B cell (primary cell): ENCODE measurements around the gene HOXD12. TPM values are rescaled to one million over a fixed set of nuclear protein-coding genes. Genes with fewer than 3 reads are reported as not detected.

ENCODE experiments used
- ATAC-seq: fragments of 200-7000 bp; cut with Tn5 transposase; one replicate; pipeline ENCODE4 v1.10.0; 2021; ENCODE audit warnings: low read depth, mild to moderate bottlenecking, moderate number of reproducible peaks, moderate library complexity
- CTCF ChIA-PET: fragments of 350-600 bp; sonication (Branson Sonifier 250); formaldehyde crosslinking; loops from one replicate; lab custom pipeline; 2021; ENCODE audit warnings: antibody characterized with exemption, inconsistent platforms; lab: Charles Lee
- POLR2A ChIA-PET: fragments of 350-600 bp; sonication (Branson Sonifier 250); formaldehyde crosslinking; loops from one replicate; lab custom pipeline; 2021; ENCODE audit warnings: antibody characterized with exemption; lab: Charles Lee
- DNase-seq: peaks from one replicate; pipeline ENCODE4 v3.0.0; 2013
- H2AFZ ChIP-seq: 2 replicates; pipeline ENCODE4 v1.6.1; 2012; ENCODE audit warnings: mild to moderate bottlenecking, low read depth, low read length; ENCODE audit not compliant: insufficient read depth, poor library complexity, severe bottlenecking
- H3K27ac ChIP-seq, 2 donors: 1 replicate in 1 of 2; 2 replicates in 1 of 2; pipeline ENCODE4 v1.5.1; 2012 to 2013; ENCODE audit warnings: low read length in 2 of 2, mild to moderate bottlenecking in 2 of 2, moderate library complexity in 1 of 2
- H3K27me3 ChIP-seq, 4 experiments: fragments of 200-600 bp in 1 of 4; sonication (generic) in 1 of 4; replicated peaks in 1 of 4; 1 replicate in 2 of 4; 2 replicates in 2 of 4; pipeline versions ENCODE4 v1.6.1 to v1.7.0; 2013 to 2016; ENCODE audit warnings: low read length in 3 of 4, mild to moderate bottlenecking in 2 of 4, mixed read lengths in 1 of 4, moderate library complexity in 1 of 4; ENCODE audit not compliant: insufficient read depth in 4 of 4, control insufficient read depth in 3 of 4; ENCODE audit errors: control extremely low read depth in 1 of 4
- H3K36me3 ChIP-seq, 2 experiments: replicated peaks in 1 of 2; 1 replicate in 1 of 2; 2 replicates in 1 of 2; pipeline versions ENCODE4 v1.6.1 to v1.7.1; 2013; ENCODE audit warnings: low read length in 1 of 2; ENCODE audit not compliant: insufficient read depth in 2 of 2, control insufficient read depth in 1 of 2; ENCODE audit errors: control extremely low read depth in 1 of 2, extremely low read depth in 1 of 2
- H3K4me1 ChIP-seq, 2 donors: fragments of 200-600 bp in 1 of 2; sonication (generic) in 1 of 2; 1 replicate in 1 of 2; 2 replicates in 1 of 2; pipeline versions ENCODE4 v1.5.1 to v1.6.1; 2013 to 2017; ENCODE audit warnings: low read length in 2 of 2; ENCODE audit not compliant: control insufficient read depth in 2 of 2, insufficient read depth in 2 of 2
- H3K4me2 ChIP-seq: replicated peaks from 2 replicates; pipeline ENCODE3; 2012; ENCODE audit warnings: mild to moderate bottlenecking, low read depth, low read length; ENCODE audit not compliant: poor library complexity, severe bottlenecking
- H3K4me3 ChIP-seq, 5 experiments: fragments of 200-600 bp in 1 of 5; sonication (generic) in 1 of 5; 1 replicate in 3 of 5; 2 replicates in 2 of 5; pipeline versions ENCODE4 v1.5.1 to v1.7.0; 2011 to 2016; ENCODE audit warnings: low read length in 4 of 5, mild to moderate bottlenecking in 4 of 5, low read depth in 2 of 5, control low read depth in 1 of 5, moderate library complexity in 1 of 5; ENCODE audit not compliant: insufficient read depth in 1 of 5; ENCODE audit errors: control extremely low read depth in 1 of 5, extremely low read depth in 1 of 5
- H3K79me2 ChIP-seq: fragments of 200-600 bp; sonication (generic); one replicate; pipeline ENCODE4 v1.6.0; 2016; ENCODE audit warnings: low read length; ENCODE audit not compliant: control insufficient read depth, insufficient read depth
- H3K9ac ChIP-seq: fragments of 200-600 bp; sonication (generic); 2 replicates; pipeline ENCODE4 v1.6.1; 2017; ENCODE audit warnings: mild to moderate bottlenecking, low read length, moderate library complexity
- H3K9me3 ChIP-seq, 3 donors: one replicate each; pipeline versions ENCODE4 v1.6.1 to v1.7.1; 2013; ENCODE audit warnings: low read length in 2 of 3; ENCODE audit not compliant: control insufficient read depth in 2 of 3, insufficient read depth in 1 of 3; ENCODE audit errors: control extremely low read depth in 1 of 3
- H4K20me1 ChIP-seq: 2 replicates; pipeline ENCODE4 v1.6.0; 2012; ENCODE audit warnings: mild to moderate bottlenecking, low read length; ENCODE audit not compliant: insufficient read depth, control insufficient read depth, poor library complexity, severe bottlenecking
- H3K27ac Mint-ChIP-seq: one replicate; pipeline ENCODE4 v1.8.0; 2021; ENCODE audit warnings: mixed read lengths
- H3K27me3 Mint-ChIP-seq: one replicate; pipeline ENCODE4 v1.8.0; 2021; ENCODE audit warnings: mixed read lengths
- H3K4me1 Mint-ChIP-seq: one replicate; pipeline ENCODE4 v1.8.0; 2021; ENCODE audit warnings: mixed read lengths
- H3K4me3 Mint-ChIP-seq: one replicate; pipeline ENCODE4 v1.8.0; 2021; ENCODE audit warnings: mixed read lengths
- H3K9me3 Mint-ChIP-seq: one replicate; pipeline ENCODE4 v1.8.0; 2022; ENCODE audit warnings: mixed read lengths; ENCODE audit not compliant: insufficient read depth
- EZH2 ChIP-seq: IDR thresholded peaks from 2 replicates; pipeline ENCODE4 v1.6.1; 2012; ENCODE audit warnings: borderline replicate concordance, low read depth, mild to moderate bottlenecking, moderate library complexity, low read length; ENCODE audit not compliant: insufficient read depth, poor library complexity, severe bottlenecking
- WGBS: methylation state at CpG from one replicate; pipeline ENCODE4 v1.1.5; 2013; ENCODE audit warnings: missing lambda C conversion rate; ENCODE audit not compliant: insufficient coverage; 5-methylcytosine and 5-hydroxymethylcytosine counted together
- intact Hi-C: fragments of 100-400 bp; cut with micrococcal nuclease; formaldehyde crosslinking; loops from one replicate; pipeline ENCODE4 v1.10.0; 2022
- polyA plus RNA-seq: library from polyadenylated mRNA; depleted of rRNA; stranded (reverse); fragments of >200 nt; gene quantifications from 2 replicates; pipeline ENCODE4 v1.2.3, GENCODE V29; 2012
- total RNA-seq, 2 donors: library from RNA; stranded (reverse); fragments of 120-200 nt in 1 of 2; gene quantifications; 1 replicate in 1 of 2; 2 replicates in 1 of 2; pipeline versions ENCODE4 v1.2.3 to v1.2.4, GENCODE V29; 2013 to 2022
- TF ChIP-seq, protein P1 (sequence below): fragments of 200-600 bp; IDR thresholded peaks from one replicate; pipeline ENCODE4 v1.8.0; 2022; ENCODE audit warnings: antibody characterized with exemption, mild to moderate bottlenecking

Gene HOXD12
- total and polyA plus RNA-seq, 2 donors (not counting 1 experiment from before 2014, with no cell fraction given) = not detected

- H3K27me3 Mint-ChIP-seq = peaks cover 84% of the 10 kb centered on the region
- no peak for DNase-seq
- no peak overlapping the region for H3K27ac ChIP-seq
- H3K9ac ChIP-seq = no peak overlapping the region
- intact Hi-C loops = no loop called here
- POLR2A ChIA-PET = no interaction called here
- H3K9me3 Mint-ChIP-seq = no peaks in the 10 kb centered on the region
- H3K79me2 ChIP-seq = no peaks in the 10 kb centered on the region
- no peak overlapping the region for H2AFZ ChIP-seq
- CTCF ChIA-PET = no interaction called here
- H3K4me1 Mint-ChIP-seq = peaks cover 33% of the 10 kb centered on the region
- peaks cover 0 to 22% (median 6%) of the 10 kb centered on the region in 3 donors for H3K9me3 ChIP-seq
- no peak overlapping the region for H3K4me2 ChIP-seq
- H3K4me1 ChIP-seq = peaks cover 21 to 51% of the 10 kb centered on the region in 2 donors
- H3K27ac Mint-ChIP-seq = peak overlapping the region; percentile 15
- no peaks in the 10 kb centered on the region for H4K20me1 ChIP-seq
- TF ChIP-seq EZH2 = no peak
- TF ChIP-seq, protein P1, sequence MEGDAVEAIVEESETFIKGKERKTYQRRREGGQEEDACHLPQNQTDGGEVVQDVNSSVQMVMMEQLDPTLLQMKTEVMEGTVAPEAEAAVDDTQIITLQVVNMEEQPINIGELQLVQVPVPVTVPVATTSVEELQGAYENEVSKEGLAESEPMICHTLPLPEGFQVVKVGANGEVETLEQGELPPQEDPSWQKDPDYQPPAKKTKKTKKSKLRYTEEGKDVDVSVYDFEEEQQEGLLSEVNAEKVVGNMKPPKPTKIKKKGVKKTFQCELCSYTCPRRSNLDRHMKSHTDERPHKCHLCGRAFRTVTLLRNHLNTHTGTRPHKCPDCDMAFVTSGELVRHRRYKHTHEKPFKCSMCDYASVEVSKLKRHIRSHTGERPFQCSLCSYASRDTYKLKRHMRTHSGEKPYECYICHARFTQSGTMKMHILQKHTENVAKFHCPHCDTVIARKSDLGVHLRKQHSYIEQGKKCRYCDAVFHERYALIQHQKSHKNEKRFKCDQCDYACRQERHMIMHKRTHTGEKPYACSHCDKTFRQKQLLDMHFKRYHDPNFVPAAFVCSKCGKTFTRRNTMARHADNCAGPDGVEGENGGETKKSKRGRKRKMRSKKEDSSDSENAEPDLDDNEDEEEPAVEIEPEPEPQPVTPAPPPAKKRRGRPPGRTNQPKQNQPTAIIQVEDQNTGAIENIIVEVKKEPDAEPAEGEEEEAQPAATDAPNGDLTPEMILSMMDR = no peak
- peaks cover 0 to 88% (median 84%) of the 10 kb centered on the region in 4 experiments for H3K27me3 ChIP-seq
- no peak for ATAC-seq
- no peak overlapping the region for H3K4me3 Mint-ChIP-seq
- H3K4me3 ChIP-seq = no peak overlapping the region
- H3K36me3 ChIP-seq = no peaks in the 10 kb centered on the region
Observed at GRCh38 chr2:176135035-176135440, 35.4 kb downstream of the HOXD12 start.

GRCh38 chr2:176136374-176137251 is 37.0 kb downstream of the HOXD12 start:
- peak overlapping the region; percentile 43 for H3K4me2 ChIP-seq
- Mint-ChIP-seq H3K9me3 (no peaks in the 10 kb centered on the region), H3K4me1 (peaks cover 33% of the 10 kb centered on the region), H3K27ac (no peak overlapping the region), H3K27me3 (peaks cover 84% of the 10 kb centered on the region), H3K4me3 (peak overlapping the region; percentile 49)
- 6% methylated on average over 61 of the region's 71 CpGs for WGBS
- no peaks in the 10 kb centered on the region for H4K20me1 ChIP-seq
- peak; percentile 33 for DNase-seq
- intact Hi-C loops = no loop called here
- no peak for ATAC-seq
- ChIA-PET POLR2A (no interaction called here), CTCF (interaction anchor here (1.3 kb wide), 1 partner anchor 17 kb away, joined by 3 read pairs; no protein-coding TSS in a partner anchor)
- no peak overlapping the region for H3K4me3 ChIP-seq
- H3K36me3 ChIP-seq = no peaks in the 10 kb centered on the region
- H3K9me3 ChIP-seq = peaks cover 0 to 33% (median 6%) of the 10 kb centered on the region in 3 donors
- H3K9ac ChIP-seq = no peak overlapping the region
- no peaks in the 10 kb centered on the region for H3K79me2 ChIP-seq
- H3K4me1 ChIP-seq = peaks cover 27 to 48% of the 10 kb centered on the region in 2 donors
- H2AFZ ChIP-seq = peak overlapping the region; percentile 6
- H3K27me3 ChIP-seq = peaks cover 0 to 91% (median 83%) of the 10 kb centered on the region in 4 experiments
- H3K27ac ChIP-seq = no peak overlapping the region
- peak; percentile 35 for TF ChIP-seq EZH2
- TF ChIP-seq, protein P1 = no peak
